Left ventricle myocardium inferior (tissue), 1 donor: ENCODE data around the gene TCERG1. TPM values are rescaled to one million over a fixed set of nuclear protein-coding genes. Genes with fewer than 3 reads are reported as not detected.
A peak's percentile ranks its signal among the peaks of the same experiment; 100 is the strongest.

Experiments
- DNase-seq: peaks from one replicate; pipeline ENCODE4 v3.0.0-alpha.2; 2020
- H3K27ac ChIP-seq: fragments of 200-600 bp; replicated peaks from 2 replicates; pipeline ENCODE4 v1.8.0; 2021
- H3K27me3 ChIP-seq: fragments of 200-600 bp; 2 replicates; pipeline ENCODE4 v1.8.0; 2021; ENCODE audit warnings: low read depth
- H3K36me3 ChIP-seq: fragments of 200-600 bp; 2 replicates; pipeline ENCODE4 v1.8.0; 2021
- H3K4me1 ChIP-seq: fragments of 200-600 bp; 2 replicates; pipeline ENCODE4 v1.8.0; 2021
- H3K4me3 ChIP-seq: fragments of 200-600 bp; 2 replicates; pipeline ENCODE4 v1.8.0; 2021; ENCODE audit warnings: mild to moderate bottlenecking, moderate library complexity
- H3K9me3 ChIP-seq: fragments of 200-600 bp; replicated peaks from 2 replicates; pipeline ENCODE4 v1.8.0; 2021
- intact Hi-C: fragments of 100-400 bp; cut with micrococcal nuclease; formaldehyde crosslinking; loops from one replicate; pipeline ENCODE4 v1.11.0; 2022
- total RNA-seq: library from RNA; stranded (reverse); fragmentation: NEBNext Ultra II Directional; extraction: Animal tissue kit (Norgen Biotek cat#: 25700); gene quantifications from one replicate; pipeline ENCODE4 v1.2.1, GENCODE V29; 2021
- TF ChIP-seq, protein P1 (sequence below): fragments of 200-600 bp; IDR thresholded peaks from 2 replicates; pipeline ENCODE4 v1.8.0; 2021; ENCODE audit warnings: antibody characterized with exemption, mild to moderate bottlenecking, borderline replicate concordance
- donor health status: DM: no; HTN: yes; CAD: no; lungs with severe emphysema.

Gene TCERG1
- total RNA-seq, 1 donor from 2014 or later = 20.1 TPM

DNA sequence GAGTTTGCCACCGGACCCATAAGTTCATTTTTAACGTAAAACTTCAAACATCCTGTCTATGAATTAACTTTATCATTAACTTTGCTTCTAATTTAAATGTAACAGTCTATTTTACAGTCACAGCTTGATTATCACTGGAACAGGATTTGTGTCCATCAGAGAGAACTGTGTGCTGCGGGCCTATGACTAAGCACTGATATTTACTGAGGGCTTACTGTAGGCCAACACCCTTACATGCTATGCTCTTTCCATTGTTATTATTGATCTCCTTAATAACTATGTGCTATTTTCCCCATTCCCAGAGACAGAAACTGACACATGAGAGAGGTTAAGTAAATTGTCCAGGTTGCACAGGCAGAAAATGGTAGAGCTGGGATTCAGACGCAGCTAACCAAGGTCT is 92.8 kb downstream of the TCERG1 start:
- no peak overlapping the region for H3K27ac ChIP-seq
- H3K4me3 ChIP-seq = no peak overlapping the region
- TF ChIP-seq, protein P1, sequence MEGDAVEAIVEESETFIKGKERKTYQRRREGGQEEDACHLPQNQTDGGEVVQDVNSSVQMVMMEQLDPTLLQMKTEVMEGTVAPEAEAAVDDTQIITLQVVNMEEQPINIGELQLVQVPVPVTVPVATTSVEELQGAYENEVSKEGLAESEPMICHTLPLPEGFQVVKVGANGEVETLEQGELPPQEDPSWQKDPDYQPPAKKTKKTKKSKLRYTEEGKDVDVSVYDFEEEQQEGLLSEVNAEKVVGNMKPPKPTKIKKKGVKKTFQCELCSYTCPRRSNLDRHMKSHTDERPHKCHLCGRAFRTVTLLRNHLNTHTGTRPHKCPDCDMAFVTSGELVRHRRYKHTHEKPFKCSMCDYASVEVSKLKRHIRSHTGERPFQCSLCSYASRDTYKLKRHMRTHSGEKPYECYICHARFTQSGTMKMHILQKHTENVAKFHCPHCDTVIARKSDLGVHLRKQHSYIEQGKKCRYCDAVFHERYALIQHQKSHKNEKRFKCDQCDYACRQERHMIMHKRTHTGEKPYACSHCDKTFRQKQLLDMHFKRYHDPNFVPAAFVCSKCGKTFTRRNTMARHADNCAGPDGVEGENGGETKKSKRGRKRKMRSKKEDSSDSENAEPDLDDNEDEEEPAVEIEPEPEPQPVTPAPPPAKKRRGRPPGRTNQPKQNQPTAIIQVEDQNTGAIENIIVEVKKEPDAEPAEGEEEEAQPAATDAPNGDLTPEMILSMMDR = no peak
- no peaks in the 10 kb centered on the region for H3K36me3 ChIP-seq
- no peaks in the 10 kb centered on the region for H3K4me1 ChIP-seq
- peaks cover 9% of the 10 kb centered on the region for H3K27me3 ChIP-seq
- no peak for DNase-seq
- intact Hi-C loops = loop anchor here (5.0 kb wide), 1 partner anchor 427 kb away; no protein-coding TSS in a partner anchor
- H3K9me3 ChIP-seq = no peaks in the 10 kb centered on the region

DNA sequence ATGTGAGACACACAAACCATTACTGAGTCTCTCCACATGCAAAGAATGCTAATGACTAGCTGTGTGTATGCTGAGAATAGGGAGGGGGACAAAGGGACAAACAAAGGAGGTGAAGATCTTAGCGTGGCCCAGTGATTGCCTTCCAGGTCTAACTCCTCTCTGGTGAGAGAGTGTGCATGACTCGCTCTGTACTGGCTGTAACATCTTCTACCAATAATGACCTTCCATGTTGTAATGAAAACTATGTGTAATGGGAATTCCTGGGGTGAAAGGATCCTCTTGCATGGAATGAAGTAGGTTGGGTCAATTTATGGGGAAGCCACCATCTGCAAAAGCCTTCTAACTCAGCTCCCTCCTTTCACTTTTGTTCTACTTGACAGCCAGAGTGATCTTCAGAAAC is 93.3 kb downstream of the TCERG1 start:
- DNase-seq = no peak
- Histone ChIP-seq H3K36me3 (no peaks in the 10 kb centered on the region), H3K4me3 (no peak overlapping the region), H3K9me3 (no peaks in the 10 kb centered on the region), H3K27me3 (peaks cover 9% of the 10 kb centered on the region), H3K27ac (no peak overlapping the region), H3K4me1 (no peaks in the 10 kb centered on the region)
- intact Hi-C loops = loop anchor here (5.0 kb wide), 1 partner anchor 427 kb away; no protein-coding TSS in a partner anchor
- TF ChIP-seq, protein P1 = no peak

DNA sequence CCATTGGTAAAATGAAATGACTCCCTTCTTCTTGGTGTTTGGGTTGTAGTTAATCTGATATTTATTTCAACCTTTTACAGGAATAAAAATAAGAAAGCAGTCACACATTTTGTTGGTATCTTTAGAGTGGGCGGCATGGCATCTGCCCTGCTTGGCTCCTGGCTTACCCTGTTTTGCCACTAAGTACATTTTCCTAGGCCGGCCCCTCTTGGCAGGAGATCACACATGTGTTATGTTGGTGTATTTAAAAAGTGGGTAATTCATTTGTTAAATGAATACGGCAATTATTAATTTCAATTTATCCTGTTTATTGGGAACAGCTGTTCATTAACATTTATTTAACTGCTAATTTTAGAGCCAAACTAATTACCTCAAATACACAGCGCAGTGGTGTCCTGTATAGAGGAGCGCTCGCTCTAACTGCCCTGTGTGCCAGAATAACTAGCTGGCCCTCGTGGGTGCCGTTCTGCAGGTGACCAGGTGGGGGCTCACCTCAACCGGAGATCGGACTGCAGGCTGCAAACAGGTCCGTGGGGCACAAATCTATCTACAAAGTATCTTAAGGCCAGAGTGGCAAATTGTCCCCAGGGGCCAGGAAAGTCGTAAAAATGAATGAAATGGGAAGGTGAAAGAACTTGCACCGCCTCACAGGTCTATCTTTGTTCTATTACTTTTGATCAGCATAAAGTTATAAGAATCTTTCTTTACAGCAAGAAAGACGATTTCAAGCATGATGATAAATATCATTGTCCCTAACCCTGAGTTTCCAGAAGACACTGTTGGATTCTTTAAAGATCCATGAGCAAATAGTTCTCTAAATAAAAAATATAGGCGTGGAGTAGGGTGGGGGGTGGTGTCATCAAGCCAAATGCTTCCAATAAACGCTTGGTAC is 95.1 kb downstream of the TCERG1 start:
- H3K4me3 ChIP-seq = no peak overlapping the region
- peaks cover 16% of the 10 kb centered on the region for H3K27me3 ChIP-seq
- no peaks in the 10 kb centered on the region for H3K4me1 ChIP-seq
- TF ChIP-seq, protein P1 = peak; percentile 84
- peak; percentile 61 for DNase-seq
- H3K27ac ChIP-seq = no peak overlapping the region
- H3K9me3 ChIP-seq = no peaks in the 10 kb centered on the region
- no peaks in the 10 kb centered on the region for H3K36me3 ChIP-seq
- intact Hi-C loops = loop anchor here (5.0 kb wide), 1 partner anchor 425 kb away; no protein-coding TSS in a partner anchor

DNA sequence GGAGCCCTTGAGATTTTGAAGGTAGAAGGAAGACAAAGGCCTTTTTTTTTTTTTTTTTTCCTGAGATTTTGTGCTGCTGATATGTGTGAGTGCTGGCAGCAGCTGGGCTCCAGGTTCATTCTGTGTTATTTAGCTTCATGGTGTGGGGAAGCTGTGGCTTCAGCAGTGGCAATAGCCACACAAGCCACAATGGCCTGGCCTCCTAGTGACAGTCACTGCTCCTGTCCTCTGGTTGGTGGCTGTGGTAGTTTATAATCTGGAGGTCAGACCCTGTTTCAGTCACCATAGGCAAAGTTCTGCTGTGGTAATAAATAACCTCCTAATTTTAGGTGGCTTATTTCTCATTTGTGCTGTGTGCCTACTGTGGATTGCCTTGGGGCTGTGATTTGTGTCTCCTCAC is 97.1 kb downstream of the TCERG1 start:
- Histone ChIP-seq H3K27me3 (peaks cover 29% of the 10 kb centered on the region), H3K27ac (no peak overlapping the region), H3K36me3 (no peaks in the 10 kb centered on the region), H3K9me3 (no peaks in the 10 kb centered on the region), H3K4me1 (no peaks in the 10 kb centered on the region), H3K4me3 (no peak overlapping the region)
- TF ChIP-seq, protein P1 = no peak
- intact Hi-C loops = loop anchor here (5.0 kb wide), 1 partner anchor 423 kb away; no protein-coding TSS in a partner anchor
- no peak for DNase-seq

DNA sequence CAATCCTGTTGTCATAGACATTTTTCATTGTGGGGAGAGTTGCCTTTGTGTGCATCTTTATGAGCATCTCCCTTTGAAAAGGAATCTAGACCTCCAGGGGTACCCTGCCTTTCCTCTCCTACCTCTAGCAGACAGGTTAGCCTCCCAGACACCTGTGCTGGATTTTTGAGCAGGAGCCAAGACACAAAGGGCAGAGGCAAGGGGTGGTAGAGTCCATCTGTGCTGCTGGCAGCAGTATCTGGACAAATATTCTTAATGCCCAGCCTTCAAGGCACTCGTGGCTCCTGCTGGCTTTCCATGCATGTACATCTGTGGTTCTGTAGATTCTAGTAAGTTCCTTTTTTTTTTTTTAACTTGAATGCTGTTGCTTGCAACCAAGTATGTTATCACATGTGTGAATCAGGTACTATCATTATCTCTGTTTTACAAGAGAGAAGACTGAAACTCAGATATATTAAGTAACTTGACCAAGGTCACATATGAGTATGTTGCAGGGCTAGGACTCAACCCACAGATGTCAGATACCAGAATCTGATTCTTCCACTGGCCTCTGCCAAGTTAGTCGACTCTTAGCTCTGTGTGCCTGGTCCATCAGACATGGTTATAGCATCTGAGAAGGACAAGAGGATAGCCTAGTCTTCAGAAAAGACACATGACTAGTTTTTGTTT is 101.8 kb downstream of the TCERG1 start:
- H3K4me3 ChIP-seq = no peak overlapping the region
- no peak overlapping the region for H3K27ac ChIP-seq
- H3K9me3 ChIP-seq = no peaks in the 10 kb centered on the region
- TF ChIP-seq, protein P1 = no peak
- H3K36me3 ChIP-seq = no peaks in the 10 kb centered on the region
- intact Hi-C loops = no loop called here
- peaks cover 36% of the 10 kb centered on the region for H3K27me3 ChIP-seq
- no peaks in the 10 kb centered on the region for H3K4me1 ChIP-seq
- no peak for DNase-seq
